ENCODE results near the gene CLEC1A. TPM values are rescaled to one million over a fixed set of nuclear protein-coding genes. Genes with fewer than 3 reads are reported as not detected.

Gene CLEC1A
- total and polyA plus RNA-seq, 3 experiments from 2014 or later, result not detected

DNA sequence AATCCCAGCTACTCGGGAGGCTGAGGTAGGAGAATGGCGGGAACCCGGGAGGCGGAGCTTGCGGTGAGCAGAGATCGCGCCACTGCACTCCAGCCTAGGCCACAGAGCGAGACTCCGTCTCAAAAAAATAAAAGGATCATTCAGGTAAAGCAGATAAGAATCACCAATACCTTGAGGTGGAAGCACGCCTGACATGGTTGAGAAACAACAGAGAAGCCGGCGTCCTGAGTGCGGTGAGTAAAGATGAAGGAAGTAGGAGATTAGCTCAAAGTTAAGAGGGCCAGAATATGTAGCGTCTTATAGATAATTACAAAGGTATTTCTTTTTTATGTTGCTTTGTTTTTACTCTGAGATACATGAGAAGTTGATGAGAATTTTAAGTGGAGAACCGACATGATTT, 16.5 kb upstream of the CLEC1A start:
- peaks cover 3 to 24% of the 10 kb centered on the region in 2 donors for H3K27me3 Mint-ChIP-seq

DNA sequence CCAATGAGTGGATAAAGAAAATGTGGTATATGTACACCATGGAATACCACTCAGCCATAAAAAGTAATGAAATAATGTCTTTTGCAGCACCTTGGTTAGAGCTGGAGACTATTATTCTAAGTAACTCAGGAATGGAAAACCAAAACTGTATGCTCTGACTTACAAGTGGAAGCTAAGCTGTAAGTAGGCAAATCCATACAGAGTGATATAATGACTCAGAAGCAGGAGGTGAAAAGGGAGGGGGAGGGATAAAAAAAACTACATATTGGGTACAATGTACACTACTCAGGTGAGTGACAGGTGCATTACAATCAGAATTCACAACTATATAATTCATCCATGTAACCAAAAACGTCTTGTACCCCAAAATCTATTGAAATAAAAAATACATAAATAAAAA, 15.1 kb upstream of the CLEC1A start:
- POLR2A ChIA-PET, result no interaction called here
- CTCF ChIA-PET, result no interaction called here
- no peaks in the 10 kb centered on the region for H3K4me1 Mint-ChIP-seq

More for the DNA sequence above, 16.5 kb upstream of the CLEC1A start:
- ChIA-PET CTCF (no interaction called here), POLR2A (no interaction called here)
- no peaks in the 10 kb centered on the region for H3K36me3 ChIP-seq (ENCODE audit: insufficient read depth, low read length)
- H3K36me3 Mint-ChIP-seq, result peaks cover 0 to 3% (median 0%) of the 10 kb centered on the region in 3 donors
- H3K9me3 ChIP-seq (ENCODE audit: low read length), result no peaks in the 10 kb centered on the region
- H3K27ac Mint-ChIP-seq, result no peak overlapping the region
- H3K4me3 Mint-ChIP-seq, result no peak overlapping the region
- H3K9me3 Mint-ChIP-seq, result peaks cover 0 to 2% (median 0%) of the 10 kb centered on the region in 5 donors
- DNase-seq, result no peak
- no peaks in the 10 kb centered on the region for H3K4me1 Mint-ChIP-seq
- H3K27ac ChIP-seq (ENCODE audit: low read depth, low read length), result no peak overlapping the region
- H3K4me1 ChIP-seq (ENCODE audit: insufficient read depth, low read length), result no peaks in the 10 kb centered on the region
- no peaks in the 10 kb centered on the region for H3K27me3 ChIP-seq (ENCODE audit: insufficient read depth, low read length, poor library complexity, severe bottlenecking)
- H3K4me3 ChIP-seq (ENCODE audit: low read length), result no peak overlapping the region

DNA sequence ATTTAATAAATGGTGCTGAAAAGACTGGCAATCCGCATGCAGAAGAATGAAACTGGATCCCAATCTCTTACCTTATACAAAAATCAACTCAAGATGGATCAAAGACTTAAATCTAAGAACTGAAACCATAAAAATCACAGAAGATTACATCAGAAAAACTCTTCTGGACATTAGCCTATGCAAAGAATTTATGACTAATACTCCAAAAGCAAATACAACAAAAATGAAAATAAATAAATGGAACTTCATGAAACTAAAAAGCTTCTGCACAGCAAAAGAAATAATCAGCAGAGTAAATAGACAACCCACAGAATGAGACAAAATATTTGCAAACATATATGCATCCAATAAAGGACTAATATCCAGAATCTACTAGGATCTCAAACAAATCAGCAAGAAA, 14.3 kb upstream of the CLEC1A start:
- Histone ChIP-seq H3K27ac (ENCODE audit: low read depth, low read length) (no peak overlapping the region), H3K4me1 (ENCODE audit: insufficient read depth, low read length) (no peaks in the 10 kb centered on the region), H3K36me3 (ENCODE audit: insufficient read depth, low read length) (no peaks in the 10 kb centered on the region), H3K9me3 (ENCODE audit: low read length) (no peaks in the 10 kb centered on the region), H3K4me3 (ENCODE audit: low read length) (no peak overlapping the region), H3K27me3 (ENCODE audit: insufficient read depth, low read length, poor library complexity, severe bottlenecking) (no peaks in the 10 kb centered on the region)
- H3K36me3 Mint-ChIP-seq, result peaks cover 0 to 3% (median 0%) of the 10 kb centered on the region in 3 donors
- CTCF ChIA-PET, result no interaction called here
- peaks cover 6 to 25% of the 10 kb centered on the region in 2 donors for H3K27me3 Mint-ChIP-seq
- no peak overlapping the region for H3K27ac Mint-ChIP-seq
- DNase-seq, result no peak
- POLR2A ChIA-PET, result no interaction called here
- H3K4me1 Mint-ChIP-seq, result no peaks in the 10 kb centered on the region
- peaks cover 0 to 2% (median 0%) of the 10 kb centered on the region in 5 donors for H3K9me3 Mint-ChIP-seq
- no peak overlapping the region for H3K4me3 Mint-ChIP-seq

More for the DNA sequence above, 15.1 kb upstream of the CLEC1A start:
- H3K36me3 Mint-ChIP-seq, result peaks cover 0 to 3% (median 0%) of the 10 kb centered on the region in 3 donors
- no peak for DNase-seq
- no peaks in the 10 kb centered on the region for H3K9me3 ChIP-seq (ENCODE audit: low read length)
- H3K27me3 Mint-ChIP-seq, result peaks cover 3 to 23% of the 10 kb centered on the region in 2 donors
- H3K27me3 ChIP-seq (ENCODE audit: insufficient read depth, low read length, poor library complexity, severe bottlenecking), result no peaks in the 10 kb centered on the region
- no peak overlapping the region for H3K4me3 Mint-ChIP-seq
- no peaks in the 10 kb centered on the region for H3K4me1 ChIP-seq (ENCODE audit: insufficient read depth, low read length)
- H3K27ac Mint-ChIP-seq, result no peak overlapping the region
- H3K9me3 Mint-ChIP-seq, result peaks cover 0 to 2% (median 0%) of the 10 kb centered on the region in 5 donors
- no peak overlapping the region for H3K4me3 ChIP-seq (ENCODE audit: low read length)
- H3K27ac ChIP-seq (ENCODE audit: low read depth, low read length), result no peak overlapping the region
- no peaks in the 10 kb centered on the region for H3K36me3 ChIP-seq (ENCODE audit: insufficient read depth, low read length)

DNA sequence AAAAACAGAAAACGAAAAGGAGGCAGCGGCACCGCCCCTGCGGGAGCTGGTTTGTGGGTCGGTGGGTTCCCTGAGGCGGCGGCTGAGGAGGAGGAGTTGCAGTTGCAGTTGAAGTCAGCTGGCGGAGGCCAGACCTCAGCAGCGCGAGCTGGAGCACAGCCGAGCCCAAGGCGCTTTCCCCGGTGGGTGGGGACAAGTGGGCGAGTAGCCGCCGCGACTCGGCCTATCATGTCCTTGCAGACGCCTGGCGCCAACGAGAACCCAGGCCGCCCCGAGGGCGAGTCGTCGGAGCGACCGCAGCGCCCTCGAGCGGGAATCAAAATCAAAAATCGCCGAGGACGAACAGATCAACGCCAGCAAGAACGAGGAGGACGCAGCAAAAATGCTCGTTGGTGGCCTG, 12.7 kb upstream of the CLEC1A start:
- no peak overlapping the region for H3K27ac ChIP-seq (ENCODE audit: low read depth, low read length)
- H3K27me3 Mint-ChIP-seq, result peaks cover 11 to 36% of the 10 kb centered on the region in 2 donors
- H3K9me3 ChIP-seq (ENCODE audit: low read length), result no peaks in the 10 kb centered on the region
- H3K27ac Mint-ChIP-seq, result no peak overlapping the region
- no peak for DNase-seq
- peaks cover 0 to 6% (median 0%) of the 10 kb centered on the region in 5 donors for H3K9me3 Mint-ChIP-seq
- ChIA-PET POLR2A (no interaction called here), CTCF (no interaction called here)
- H3K27me3 ChIP-seq (ENCODE audit: insufficient read depth, low read length, poor library complexity, severe bottlenecking), result no peaks in the 10 kb centered on the region
- no peaks in the 10 kb centered on the region for H3K4me1 ChIP-seq (ENCODE audit: insufficient read depth, low read length)
- no peak overlapping the region for H3K4me3 Mint-ChIP-seq
- H3K36me3 Mint-ChIP-seq, result peaks cover 0 to 7% (median 0%) of the 10 kb centered on the region in 3 donors
- H3K4me1 Mint-ChIP-seq, result no peaks in the 10 kb centered on the region
- H3K36me3 ChIP-seq (ENCODE audit: insufficient read depth, low read length), result no peaks in the 10 kb centered on the region
- H3K4me3 ChIP-seq (ENCODE audit: low read length), result no peak overlapping the region

DNA sequence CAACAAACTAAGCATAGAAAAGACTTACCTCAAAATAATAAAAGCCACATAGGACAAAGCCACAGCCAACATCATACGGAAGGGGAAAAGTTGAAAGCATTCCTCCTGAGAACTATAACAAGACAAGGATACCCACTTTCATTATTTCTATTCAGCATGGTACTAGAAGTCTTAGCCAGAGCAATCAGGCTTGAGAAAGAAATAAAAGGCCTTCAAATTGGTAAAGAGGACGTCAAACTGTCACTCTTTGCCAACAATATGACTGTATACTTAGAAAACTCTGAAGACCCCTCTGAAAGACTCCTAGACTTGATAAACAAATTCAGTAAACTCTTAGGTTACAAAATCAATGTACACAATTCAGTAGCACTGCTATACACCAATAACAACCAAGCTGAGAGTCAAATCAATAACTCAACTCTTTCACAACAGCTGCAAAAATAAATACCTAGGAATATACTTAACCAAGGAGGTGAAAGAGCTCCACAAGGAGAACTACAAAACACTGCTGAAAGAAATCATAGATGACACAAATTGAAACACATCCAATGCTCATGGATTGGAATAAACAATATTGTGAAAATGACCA, 11.6 kb upstream of the CLEC1A start:
- H3K4me1 ChIP-seq (ENCODE audit: insufficient read depth, low read length), result no peaks in the 10 kb centered on the region
- Mint-ChIP-seq H3K4me3 (no peak overlapping the region), H3K36me3 (peaks cover 0 to 7% (median 0%) of the 10 kb centered on the region in 3 donors), H3K27me3 (peaks cover 21 to 47% of the 10 kb centered on the region in 2 donors), H3K4me1 (no peaks in the 10 kb centered on the region), H3K27ac (no peak overlapping the region), H3K9me3 (peaks cover 0 to 8% (median 0%) of the 10 kb centered on the region in 5 donors)
- no peak for DNase-seq
- ChIA-PET CTCF (no interaction called here), POLR2A (no interaction called here)
- H3K36me3 ChIP-seq (ENCODE audit: insufficient read depth, low read length), result no peaks in the 10 kb centered on the region
- H3K9me3 ChIP-seq (ENCODE audit: low read length), result no peaks in the 10 kb centered on the region
- no peaks in the 10 kb centered on the region for H3K27me3 ChIP-seq (ENCODE audit: insufficient read depth, low read length, poor library complexity, severe bottlenecking)
- H3K4me3 ChIP-seq (ENCODE audit: low read length), result no peak overlapping the region
- H3K27ac ChIP-seq (ENCODE audit: low read depth, low read length), result no peak overlapping the region

DNA sequence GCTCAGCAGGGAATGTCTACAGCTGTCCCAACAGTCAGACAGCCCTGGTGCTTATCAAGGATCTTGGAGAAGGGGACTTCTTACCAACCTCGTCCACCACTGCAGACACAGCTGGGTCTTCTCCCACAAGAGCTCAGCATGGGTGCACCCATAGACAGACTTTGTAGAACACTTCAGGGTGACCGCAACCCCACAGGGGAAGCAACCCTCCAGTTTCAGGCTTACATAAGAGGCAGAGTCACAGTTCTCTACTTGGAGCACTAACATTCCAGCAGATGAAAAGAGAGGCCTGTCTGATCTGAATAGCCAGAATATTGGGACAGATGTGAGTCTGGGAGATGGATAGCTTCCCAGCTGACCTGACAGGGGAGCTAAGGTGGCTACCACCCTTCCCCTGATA, 3.5 kb upstream of the CLEC1A start:
- H3K27ac Mint-ChIP-seq, result no peak overlapping the region
- POLR2A ChIA-PET, result no interaction called here
- H3K27me3 Mint-ChIP-seq, result peaks cover 28 to 64% of the 10 kb centered on the region in 2 donors
- no peaks in the 10 kb centered on the region for H3K36me3 ChIP-seq (ENCODE audit: insufficient read depth, low read length)
- peaks cover 5 to 10% (median 7%) of the 10 kb centered on the region in 5 donors for H3K9me3 Mint-ChIP-seq
- CTCF ChIA-PET, result no interaction called here
- no peaks in the 10 kb centered on the region for H3K4me1 Mint-ChIP-seq
- H3K4me3 Mint-ChIP-seq, result no peak overlapping the region
- H3K4me1 ChIP-seq (ENCODE audit: insufficient read depth, low read length), result no peaks in the 10 kb centered on the region
- no peak for DNase-seq
- no peaks in the 10 kb centered on the region for H3K27me3 ChIP-seq (ENCODE audit: insufficient read depth, low read length, poor library complexity, severe bottlenecking)
- H3K9me3 ChIP-seq (ENCODE audit: low read length), result no peaks in the 10 kb centered on the region
- H3K4me3 ChIP-seq (ENCODE audit: low read length), result no peak overlapping the region
- no peak overlapping the region for H3K27ac ChIP-seq (ENCODE audit: low read depth, low read length)
- H3K36me3 Mint-ChIP-seq, result peaks cover 0 to 17% (median 0%) of the 10 kb centered on the region in 3 donors

DNA sequence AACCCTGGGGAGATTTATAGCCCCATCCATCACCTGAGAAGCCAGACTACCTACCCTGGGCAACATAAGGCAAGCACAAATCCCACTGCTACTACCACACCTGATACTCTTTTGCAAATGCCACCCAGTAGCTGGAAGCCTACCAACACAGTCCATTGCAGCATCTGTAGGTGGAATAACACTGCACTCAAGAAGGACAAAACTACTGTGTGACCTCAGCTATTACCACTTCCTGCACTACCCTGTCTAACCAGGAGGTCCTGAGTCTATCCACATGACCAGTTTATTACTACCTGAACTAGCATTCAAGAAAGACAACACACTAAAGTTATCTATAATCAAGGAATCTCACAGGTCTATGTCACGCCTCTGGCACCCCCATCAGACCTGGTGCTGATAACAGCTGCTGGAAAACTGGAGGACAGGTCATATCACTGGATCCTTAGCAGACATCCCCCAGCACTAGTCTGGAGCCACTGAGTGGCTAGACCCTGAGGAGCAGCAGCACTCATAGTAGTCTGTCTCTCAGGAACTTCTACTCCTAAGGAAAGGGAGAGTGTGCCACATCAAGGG, 2.9 kb upstream of the CLEC1A start:
- Mint-ChIP-seq H3K36me3 (peaks cover 0 to 13% (median 0%) of the 10 kb centered on the region in 3 donors), H3K4me1 (no peaks in the 10 kb centered on the region), H3K27me3 (peaks cover 28 to 59% of the 10 kb centered on the region in 2 donors), H3K4me3 (no peak overlapping the region), H3K9me3 (peaks cover 5 to 7% (median 6%) of the 10 kb centered on the region in 5 donors), H3K27ac (no peak overlapping the region)
- CTCF ChIA-PET, result no interaction called here
- H3K9me3 ChIP-seq (ENCODE audit: low read length), result no peaks in the 10 kb centered on the region
- H3K4me1 ChIP-seq (ENCODE audit: insufficient read depth, low read length), result no peaks in the 10 kb centered on the region
- no peak overlapping the region for H3K27ac ChIP-seq (ENCODE audit: low read depth, low read length)
- POLR2A ChIA-PET, result no interaction called here
- no peaks in the 10 kb centered on the region for H3K27me3 ChIP-seq (ENCODE audit: insufficient read depth, low read length, poor library complexity, severe bottlenecking)
- no peak overlapping the region for H3K4me3 ChIP-seq (ENCODE audit: low read length)
- no peak for DNase-seq
- H3K36me3 ChIP-seq (ENCODE audit: insufficient read depth, low read length), result no peaks in the 10 kb centered on the region

DNA sequence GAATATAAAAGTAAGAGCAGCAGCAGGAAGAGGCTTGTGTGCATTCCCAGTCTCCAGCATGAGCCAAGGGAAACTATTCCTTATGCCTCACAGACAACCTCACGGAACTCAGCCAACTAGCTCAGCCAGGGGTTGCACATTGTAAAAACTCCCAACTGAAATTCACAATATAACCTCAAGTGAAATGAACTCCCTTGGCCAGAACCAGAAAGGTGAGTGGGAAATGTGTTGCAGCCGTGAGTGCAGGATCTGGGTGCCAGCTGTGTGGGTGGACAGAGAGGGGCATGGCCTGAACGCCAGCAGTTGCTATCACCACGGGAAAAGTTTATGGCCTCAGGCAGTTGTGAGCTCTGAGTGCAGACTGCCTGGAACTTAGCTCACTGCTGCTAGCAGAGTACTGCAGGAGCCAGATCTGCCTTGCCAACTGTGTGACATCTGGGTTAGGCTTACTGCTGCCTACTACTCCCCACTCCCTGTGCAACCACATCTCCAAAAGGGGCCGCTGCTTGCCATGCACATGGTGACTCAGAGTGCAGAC, 2.3 kb upstream of the CLEC1A start:
- Histone ChIP-seq H3K36me3 (ENCODE audit: insufficient read depth, low read length) (no peaks in the 10 kb centered on the region), H3K27me3 (ENCODE audit: insufficient read depth, low read length, poor library complexity, severe bottlenecking) (no peaks in the 10 kb centered on the region), H3K9me3 (ENCODE audit: low read length) (no peaks in the 10 kb centered on the region), H3K4me3 (ENCODE audit: low read length) (no peak overlapping the region), H3K27ac (ENCODE audit: low read depth, low read length) (no peak overlapping the region), H3K4me1 (ENCODE audit: insufficient read depth, low read length) (no peaks in the 10 kb centered on the region)
- no peak for DNase-seq
- POLR2A ChIA-PET, result no interaction called here
- H3K27me3 Mint-ChIP-seq, result peaks cover 24 to 53% of the 10 kb centered on the region in 2 donors
- CTCF ChIA-PET, result no interaction called here
- H3K36me3 Mint-ChIP-seq, result peaks cover 0 to 13% (median 0%) of the 10 kb centered on the region in 3 donors
- peak overlapping the region in 1 of 8 donors; percentile 10 for H3K27ac Mint-ChIP-seq
- peaks cover 5 to 7% (median 6%) of the 10 kb centered on the region in 5 donors for H3K9me3 Mint-ChIP-seq
- H3K4me3 Mint-ChIP-seq, result no peak overlapping the region
- H3K4me1 Mint-ChIP-seq, result no peaks in the 10 kb centered on the region

All from CD8-positive, alpha-beta memory T cell (primary cell).